NCI-H226 (cell line): ENCODE measurements around the gene VPS26B.
A peak's percentile ranks its signal among the peaks of the same experiment; 100 is the strongest.
"Not testable (repeated sequence)": the region's sequence is repeated elsewhere in the genome, so short reads cannot be mapped to it uniquely, and the experiment has no call there.

Experiments
- DNase-seq: peaks from one replicate; pipeline ENCODE4 v3.0.0-alpha.2; 2015

Gene VPS26B

GRCh38 chr11:134223836-134224709 lies at the start of gene VPS26B, which contains the start of gene NCAPD3:
Gene VPS26B (plus strand): TSS chr11:134224671. CDS start chr11:134225123, 452 bp downstream.
Gene NCAPD3 (minus strand): TSS chr11:134223967. CDS start chr11:134223926, 41 bp downstream.
- DNase-seq = peak; percentile 95

GRCh38 chr11:134176284-134176683 lies 48.2 kb upstream of the VPS26B start:
- DNase-seq = no peak

GRCh38 chr11:134178032-134178674 lies 46.3 kb upstream of the VPS26B start:
- no peak for DNase-seq

GRCh38 chr11:134181707-134182106 lies 42.8 kb upstream of the VPS26B start:
- DNase-seq = no peak

GRCh38 chr11:134188092-134188491 lies 36.4 kb upstream of the VPS26B start:
- not testable (repeated sequence) for DNase-seq

GRCh38 chr11:134196756-134197155 lies 27.7 kb upstream of the VPS26B start:
- DNase-seq = no peak

- no peak for DNase-seq
Observed at GRCh38 chr11:134199531-134199930, 24.9 kb upstream of the VPS26B start.

- no peak for DNase-seq
Observed at GRCh38 chr11:134200688-134201087, 23.8 kb upstream of the VPS26B start.

GRCh38 chr11:134202661-134203060 lies 21.8 kb upstream of the VPS26B start:
- DNase-seq = no peak

- DNase-seq = no peak
Observed at GRCh38 chr11:134205729-134206128, 18.7 kb upstream of the VPS26B start.

GRCh38 chr11:134206185-134206584 lies 18.3 kb upstream of the VPS26B start:
- DNase-seq = no peak

GRCh38 chr11:134207538-134208239 lies 16.8 kb upstream of the VPS26B start:
- no peak for DNase-seq

GRCh38 chr11:134215836-134216235 lies 8.6 kb upstream of the VPS26B start:
- no peak for DNase-seq

- no peak for DNase-seq
Observed at GRCh38 chr11:134216816-134217215, 7.7 kb upstream of the VPS26B start.

- no peak for DNase-seq
Observed at GRCh38 chr11:134223121-134223520, 1.4 kb upstream of the VPS26B start.

GRCh38 chr11:134224710-134225664 lies 516 bp downstream of the VPS26B start:
- DNase-seq = no peak

- DNase-seq = no peak
Observed at GRCh38 chr11:134226806-134227325, 2.4 kb downstream of the VPS26B start.

GRCh38 chr11:134228625-134229024 lies 4.2 kb downstream of the VPS26B start:
- DNase-seq = no peak

GRCh38 chr11:134229126-134229790 lies 4.8 kb downstream of the VPS26B start:
- DNase-seq = no peak

- no peak for DNase-seq
Observed at GRCh38 chr11:134230339-134230738, 5.9 kb downstream of the VPS26B start.

- DNase-seq = no peak
Observed at GRCh38 chr11:134231958-134232659, 7.6 kb downstream of the VPS26B start.
